ENCODE results near the gene ADIPOR1.

- TF ChIP-seq CTCF (IDR thresholded peaks at IDR 0.05) (no peak), POLR2A (IDR thresholded peaks at IDR 0.05) (no peak), POLR2AphosphoS5 (IDR thresholded peaks at IDR 0.05; ENCODE audit: insufficient read depth in 1 of 2, low read depth in 1 of 2) (no peak)
These were observed 1.1 kb downstream of the ADIPOR1 start for GRCh38 chr1:202956969-202957368.
